Measurements from ENCODE around the gene GAGE12G.
"Not testable (repeated sequence)": the region's sequence is repeated elsewhere in the genome, so short reads cannot be mapped to it uniquely, and the experiment has no call there.

Gene GAGE12G, protein sequence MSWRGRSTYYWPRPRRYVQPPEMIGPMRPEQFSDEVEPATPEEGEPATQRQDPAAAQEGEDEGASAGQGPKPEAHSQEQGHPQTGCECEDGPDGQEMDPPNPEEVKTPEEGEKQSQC

GRCh38 chrX:49570100-49570499, at the start of gene GAGE12G:
Gene GAGE12G, plus strand, starts transcription at chrX:49570400. Its CDS starts 1,155 bp downstream, at chrX:49571555.
- not testable (repeated sequence) for DNase-seq; H3K27me3 ChIP-seq (ENCODE audit: insufficient read depth, low read depth, severe bottlenecking); H3K9me3 ChIP-seq (ENCODE audit: severe bottlenecking)

GRCh38 chrX:49531877-49532276, 38.3 kb upstream of the GAGE12G start, which contains the start of gene GAGE12C:
Gene GAGE12C, plus strand, starts transcription at chrX:49532177. Its CDS starts 1,155 bp downstream, at chrX:49533332.
- not testable (repeated sequence) for DNase-seq; H3K36me3 ChIP-seq; H3K9me3 ChIP-seq (ENCODE audit: severe bottlenecking); H3K27me3 ChIP-seq (ENCODE audit: insufficient read depth, low read depth, severe bottlenecking); H3K27ac ChIP-seq; H3K4me3 ChIP-seq (ENCODE audit: low read depth, low read length)

More at GRCh38 chrX:49570100-49570499, at the start of gene GAGE12G:
- not testable (repeated sequence) for H3K27ac ChIP-seq; H3K4me3 ChIP-seq (ENCODE audit: low read depth, low read length); H3K36me3 ChIP-seq

- not testable (repeated sequence) for H3K9me3 ChIP-seq (ENCODE audit: severe bottlenecking); DNase-seq; H3K36me3 ChIP-seq; H3K27ac ChIP-seq; H3K4me3 ChIP-seq (ENCODE audit: low read depth, low read length); H3K27me3 ChIP-seq (ENCODE audit: insufficient read depth, low read depth, severe bottlenecking)
Measured at GRCh38 chrX:49541433-49541832, 28.8 kb upstream of the GAGE12G start, which contains the start of gene GAGE12D. Gene GAGE12D, plus strand, starts transcription at chrX:49541733. Its CDS starts 1,155 bp downstream, at chrX:49542888.

DNA sequence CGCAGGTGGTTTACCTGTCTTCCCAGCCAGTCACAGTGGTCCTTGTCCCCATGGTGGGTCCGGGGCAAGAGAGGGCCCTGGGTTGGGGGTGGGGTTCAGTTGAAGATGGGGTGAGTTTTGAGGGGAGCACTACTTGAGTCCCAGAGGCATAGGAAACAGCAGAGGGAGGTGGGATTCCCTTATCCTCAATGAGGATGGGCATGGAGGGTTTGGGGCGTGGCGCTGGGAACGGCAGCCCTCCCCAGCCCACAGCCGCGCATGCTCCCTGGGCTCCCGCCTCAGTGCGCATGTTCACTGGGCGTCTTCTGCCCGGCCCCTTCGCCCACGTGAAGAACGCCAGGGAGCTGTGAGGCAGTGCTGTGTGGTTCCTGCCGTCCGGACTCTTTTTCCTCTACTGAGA, 19.2 kb upstream of the GAGE12G start, which contains the start of gene GAGE12E:
TSS of gene GAGE12E (plus strand) at position 301 of the 400 bp plus-strand sequence. CDS start 1,155 bp downstream, outside the sequence.
- not testable (repeated sequence) for H3K36me3 ChIP-seq; H3K27me3 ChIP-seq (ENCODE audit: insufficient read depth, low read depth, severe bottlenecking); DNase-seq; H3K9me3 ChIP-seq (ENCODE audit: severe bottlenecking); H3K27ac ChIP-seq; H3K4me3 ChIP-seq (ENCODE audit: low read depth, low read length)

DNA sequence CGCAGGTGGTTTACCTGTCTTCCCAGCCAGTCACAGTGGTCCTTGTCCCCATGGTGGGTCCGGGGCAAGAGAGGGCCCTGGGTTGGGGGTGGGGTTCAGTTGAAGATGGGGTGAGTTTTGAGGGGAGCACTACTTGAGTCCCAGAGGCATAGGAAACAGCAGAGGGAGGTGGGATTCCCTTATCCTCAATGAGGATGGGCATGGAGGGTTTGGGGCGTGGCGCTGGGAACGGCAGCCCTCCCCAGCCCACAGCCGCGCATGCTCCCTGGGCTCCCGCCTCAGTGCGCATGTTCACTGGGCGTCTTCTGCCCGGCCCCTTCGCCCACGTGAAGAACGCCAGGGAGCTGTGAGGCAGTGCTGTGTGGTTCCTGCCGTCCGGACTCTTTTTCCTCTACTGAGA, 9.7 kb upstream of the GAGE12G start, which contains the start of gene GAGE12F:
TSS of gene GAGE12F (plus strand) at position 301 of the 400 bp plus-strand sequence. CDS start 1,155 bp downstream, outside the sequence.
- not testable (repeated sequence) for H3K9me3 ChIP-seq (ENCODE audit: severe bottlenecking); H3K36me3 ChIP-seq; H3K27ac ChIP-seq; DNase-seq; H3K4me3 ChIP-seq (ENCODE audit: low read depth, low read length); H3K27me3 ChIP-seq (ENCODE audit: insufficient read depth, low read depth, severe bottlenecking)

DNA sequence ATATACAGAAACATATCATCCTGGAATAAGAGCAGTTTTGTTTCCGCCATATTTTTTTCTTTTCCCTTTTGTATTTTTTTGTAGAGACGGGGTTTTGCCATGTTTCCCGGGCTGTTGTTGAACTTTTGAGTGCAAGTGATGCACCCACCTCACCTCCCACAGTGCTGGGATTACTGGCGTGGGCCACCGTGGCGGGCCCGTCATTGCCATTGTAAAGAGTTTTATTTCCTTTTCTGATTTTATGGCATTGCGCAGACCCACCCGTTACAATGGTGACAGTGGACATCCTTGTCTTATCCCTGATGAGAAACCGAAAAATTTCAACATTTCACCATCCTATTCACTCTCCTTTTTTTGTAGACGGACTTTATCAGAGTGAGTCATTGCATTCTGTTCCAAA, 1.5 kb upstream of the GAGE12G start:
- not testable (repeated sequence) for DNase-seq; H3K27ac ChIP-seq; H3K27me3 ChIP-seq (ENCODE audit: insufficient read depth, low read depth, severe bottlenecking); H3K4me3 ChIP-seq (ENCODE audit: low read depth, low read length); H3K9me3 ChIP-seq (ENCODE audit: severe bottlenecking); H3K36me3 ChIP-seq

DNA sequence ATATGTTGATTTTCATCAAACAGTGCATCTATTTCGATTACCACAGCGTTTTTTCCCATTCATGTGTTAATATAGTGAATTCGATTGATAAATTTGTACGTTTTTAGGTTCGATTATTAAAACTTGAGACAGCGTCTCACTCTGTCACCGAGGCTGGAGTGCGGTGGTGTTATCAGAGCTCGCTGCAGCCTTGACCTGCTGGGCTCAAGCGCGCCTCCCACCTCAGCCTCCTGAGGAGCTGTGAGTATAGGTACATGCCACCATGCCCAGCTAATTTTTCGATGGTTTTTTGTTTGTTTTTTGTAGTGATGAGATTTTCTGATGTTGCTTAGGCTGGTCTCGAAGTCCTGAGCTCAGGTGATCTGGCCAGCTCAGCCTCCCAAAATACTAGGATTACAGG, 1.0 kb upstream of the GAGE12G start:
- not testable (repeated sequence) for H3K4me3 ChIP-seq (ENCODE audit: low read depth, low read length)

DNA sequence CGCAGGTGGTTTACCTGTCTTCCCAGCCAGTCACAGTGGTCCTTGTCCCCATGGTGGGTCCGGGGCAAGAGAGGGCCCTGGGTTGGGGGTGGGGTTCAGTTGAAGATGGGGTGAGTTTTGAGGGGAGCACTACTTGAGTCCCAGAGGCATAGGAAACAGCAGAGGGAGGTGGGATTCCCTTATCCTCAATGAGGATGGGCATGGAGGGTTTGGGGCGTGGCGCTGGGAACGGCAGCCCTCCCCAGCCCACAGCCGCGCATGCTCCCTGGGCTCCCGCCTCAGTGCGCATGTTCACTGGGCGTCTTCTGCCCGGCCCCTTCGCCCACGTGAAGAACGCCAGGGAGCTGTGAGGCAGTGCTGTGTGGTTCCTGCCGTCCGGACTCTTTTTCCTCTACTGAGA, 9.4 kb downstream of the GAGE12G start, which contains the start of gene GAGE12H:
TSS of gene GAGE12H (plus strand) at position 301 of the 400 bp plus-strand sequence. CDS start 1,155 bp downstream, outside the sequence.
- not testable (repeated sequence) for DNase-seq; H3K4me3 ChIP-seq (ENCODE audit: low read depth, low read length); H3K27ac ChIP-seq; H3K27me3 ChIP-seq (ENCODE audit: insufficient read depth, low read depth, severe bottlenecking); H3K36me3 ChIP-seq; H3K9me3 ChIP-seq (ENCODE audit: severe bottlenecking)

More for the DNA sequence above, 1.0 kb upstream of the GAGE12G start:
- not testable (repeated sequence) for H3K27me3 ChIP-seq (ENCODE audit: insufficient read depth, low read depth, severe bottlenecking); H3K27ac ChIP-seq; DNase-seq; H3K36me3 ChIP-seq; H3K9me3 ChIP-seq (ENCODE audit: severe bottlenecking)

- not testable (repeated sequence) for H3K36me3 ChIP-seq; H3K27me3 ChIP-seq (ENCODE audit: insufficient read depth, low read depth, severe bottlenecking); H3K4me3 ChIP-seq (ENCODE audit: low read depth, low read length); H3K9me3 ChIP-seq (ENCODE audit: severe bottlenecking); DNase-seq; H3K27ac ChIP-seq
Measured at GRCh38 chrX:49589196-49589595, 19.0 kb downstream of the GAGE12G start, which contains the start of gene GAGE2A. Gene GAGE2A, plus strand, starts transcription at chrX:49589496. Its CDS starts 1,155 bp downstream, at chrX:49590651.

DNA sequence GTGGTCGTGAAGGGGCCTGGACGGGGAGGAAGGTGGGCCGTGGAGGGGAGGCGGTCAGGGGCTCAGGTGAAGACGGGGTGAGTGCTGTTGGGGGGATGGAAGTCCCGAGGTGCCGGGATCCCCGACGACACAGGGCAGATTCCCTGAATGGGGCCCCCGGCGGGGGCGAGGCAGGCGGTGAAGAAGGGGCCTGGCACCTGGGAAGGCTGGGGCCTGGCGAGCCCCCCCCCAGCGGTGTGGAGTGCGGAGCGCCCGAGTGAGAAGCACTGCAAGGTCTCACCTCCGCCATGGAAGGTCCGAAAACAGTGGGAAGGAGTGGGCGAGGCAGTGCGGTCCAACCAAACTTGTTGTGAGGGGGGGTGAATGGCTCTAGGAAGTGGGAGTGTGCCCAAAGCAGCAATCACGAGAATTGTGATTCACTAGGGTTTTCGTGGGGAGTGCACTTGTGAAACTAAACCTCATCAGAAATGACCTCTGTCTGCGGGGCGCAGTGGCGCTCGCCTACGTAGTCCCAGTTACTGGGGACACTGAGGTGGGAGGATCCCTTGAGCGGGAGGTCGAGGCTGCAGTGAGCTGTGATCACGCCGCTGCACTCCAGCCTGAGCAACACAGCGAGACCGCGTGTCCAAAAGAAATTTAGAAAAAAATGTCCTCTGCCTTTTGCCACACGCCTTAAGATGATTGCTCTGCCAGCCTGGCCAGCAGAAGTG, 19.7 kb downstream of the GAGE12G start:
- not testable (repeated sequence) for H3K4me3 ChIP-seq (ENCODE audit: low read depth, low read length); H3K9me3 ChIP-seq (ENCODE audit: severe bottlenecking); H3K27ac ChIP-seq; DNase-seq; H3K36me3 ChIP-seq; H3K27me3 ChIP-seq (ENCODE audit: insufficient read depth, low read depth, severe bottlenecking)

GRCh38 chrX:49590488-49590887, 20.3 kb downstream of the GAGE12G start:
- H3K4me3 ChIP-seq (ENCODE audit: low read depth, low read length); H3K27me3 ChIP-seq (ENCODE audit: insufficient read depth, low read depth, severe bottlenecking); H3K36me3 ChIP-seq; DNase-seq; H3K9me3 ChIP-seq (ENCODE audit: severe bottlenecking); H3K27ac ChIP-seq: not testable (repeated sequence)

GRCh38 chrX:49598720-49599119, 28.5 kb downstream of the GAGE12G start, which contains the start of gene GAGE1:
Gene GAGE1, plus strand, starts transcription at chrX:49599020. Its CDS starts 1,155 bp downstream, at chrX:49600175.
- H3K27me3 ChIP-seq (ENCODE audit: insufficient read depth, low read depth, severe bottlenecking); DNase-seq; H3K36me3 ChIP-seq; H3K27ac ChIP-seq; H3K9me3 ChIP-seq (ENCODE audit: severe bottlenecking); H3K4me3 ChIP-seq (ENCODE audit: low read depth, low read length): not testable (repeated sequence)

Data from WERI-Rb-1 (cell line).